Right cardiac atrium (tissue), 5 donors: ENCODE data around the gene ZNF407. TPM values are rescaled to one million over a fixed set of nuclear protein-coding genes. Genes with fewer than 3 reads are reported as not detected.

Experiments
- ATAC-seq, 2 donors: fragments of 200-7000 bp; cut with Tn5 transposase; one replicate each; pipeline versions ENCODE4 v1.8.0 to v1.9.1; 2020; ENCODE audit warnings: moderate library complexity in 2 of 2, mild to moderate bottlenecking in 1 of 2
- DNase-seq, 3 donors: peaks; one replicate each; pipeline ENCODE4 v3.0.0-alpha.2; 2020
- H3K27ac ChIP-seq: one replicate; pipeline ENCODE4 v1.5.1; 2013; ENCODE audit warnings: mild to moderate bottlenecking, low read length, control low read depth, moderate library complexity
- H3K27me3 ChIP-seq: one replicate; pipeline ENCODE4 v1.6.1; 2013; ENCODE audit not compliant: control insufficient read depth, insufficient read depth
- H3K4me1 ChIP-seq: one replicate; pipeline ENCODE4 v1.6.1; 2013; ENCODE audit warnings: low read length; ENCODE audit not compliant: control insufficient read depth, insufficient read depth
- H3K4me3 ChIP-seq: one replicate; pipeline ENCODE4 v1.5.1; 2013; ENCODE audit warnings: low read length, control low read depth
- H3K9me3 ChIP-seq: one replicate; pipeline ENCODE4 v1.6.1; 2013; ENCODE audit warnings: low read length; ENCODE audit not compliant: control insufficient read depth
- WGBS: extraction: QIAGEN DNeasy Blood & Tissue Kit; methylation state at CpG from one replicate; pipeline ENCODE4 v1.1.7; 2013; 5-methylcytosine and 5-hydroxymethylcytosine counted together
- intact Hi-C, 4 donors: fragments of 100-400 bp; cut with DNase I; formaldehyde crosslinking; loops; one replicate each; pipeline versions ENCODE4 v1.11.0 to v1.14.0; 2022 to 2023
- polyA plus RNA-seq: library from polyadenylated mRNA; stranded (reverse); fragments of 200-250 nt; gene quantifications from one replicate; pipeline ENCODE4 v1.2.3, GENCODE V29; 2013
- total RNA-seq, 4 donors: library from RNA; stranded (reverse); fragmentation: NEBNext Ultra II Directional; extraction: Animal tissue kit (Norgen Biotek cat#: 25700); gene quantifications; one replicate each; pipeline ENCODE4 v1.2.1, GENCODE V29; 2021
- donor health status: healthy with polysubstance abuse.
- donor health status: DM: no; HTN: yes; CAD: no.
- donor health status: DM: no; HTN: no; CAD: no.
- donor health status: DM: no; HTN: yes; CAD: no; lungs with severe emphysema.
- donor health status: DM: yes; HTN: yes; CAD: no.

The ZNF407 gene
- total and polyA plus RNA-seq, 5 donors: 3.8 to 14.7 (median 12.7) TPM

GRCh38 chr18:74587441-74587840, 10.2 kb upstream of the ZNF407 start:
- no peaks in the 10 kb centered on the region for H3K9me3 ChIP-seq
- intact Hi-C loops: no loop called here
- no peaks in the 10 kb centered on the region for H3K4me1 ChIP-seq
- H3K27ac ChIP-seq: no peak overlapping the region
- H3K4me3 ChIP-seq: no peak overlapping the region
- H3K27me3 ChIP-seq: no peaks in the 10 kb centered on the region
- ATAC-seq: peak in 1 of 2 donors; percentile 29
- WGBS: 70% methylated on average over 8 of the region's 8 CpGs
- no peak for DNase-seq

GRCh38 chr18:74589021-74589420, 8.6 kb upstream of the ZNF407 start:
- H3K9me3 ChIP-seq: no peaks in the 10 kb centered on the region
- H3K27ac ChIP-seq: no peak overlapping the region
- WGBS: 58% methylated on average over 6 of the region's 6 CpGs
- no peaks in the 10 kb centered on the region for H3K27me3 ChIP-seq
- H3K4me1 ChIP-seq: no peaks in the 10 kb centered on the region
- DNase-seq (no peak), ATAC-seq (peak in 1 of 2 donors; percentile 61)
- H3K4me3 ChIP-seq: no peak overlapping the region
- intact Hi-C loops: no loop called here

GRCh38 chr18:74589811-74590210, 7.9 kb upstream of the ZNF407 start:
- no peaks in the 10 kb centered on the region for H3K4me1 ChIP-seq
- DNase-seq: no peak
- no peak overlapping the region for H3K27ac ChIP-seq
- H3K4me3 ChIP-seq: no peak overlapping the region
- no peaks in the 10 kb centered on the region for H3K27me3 ChIP-seq
- 72% methylated on average over 3 of the region's 3 CpGs for WGBS
- no peak for ATAC-seq
- intact Hi-C loops: no loop called here
- no peaks in the 10 kb centered on the region for H3K9me3 ChIP-seq

- ATAC-seq: no peak
- Histone ChIP-seq H3K27ac (no peak overlapping the region), H3K4me1 (no peaks in the 10 kb centered on the region), H3K9me3 (no peaks in the 10 kb centered on the region), H3K27me3 (no peaks in the 10 kb centered on the region), H3K4me3 (no peak overlapping the region)
- intact Hi-C loops: no loop called here
- 81% methylated on average over 1 of the region's 1 CpG for WGBS
- DNase-seq: no peak
These were observed 7.0 kb upstream of the ZNF407 start for GRCh38 chr18:74590671-74591070.

GRCh38 chr18:74595431-74595830, 2.2 kb upstream of the ZNF407 start:
- Histone ChIP-seq H3K9me3 (no peaks in the 10 kb centered on the region), H3K27ac (no peak overlapping the region), H3K27me3 (no peaks in the 10 kb centered on the region), H3K4me1 (no peaks in the 10 kb centered on the region), H3K4me3 (no peak overlapping the region)
- intact Hi-C loops: no loop called here
- ATAC-seq (no peak), DNase-seq (no peak)

GRCh38 chr18:74597034-74597661, 522 bp upstream of the ZNF407 start:
- Histone ChIP-seq H3K9me3 (no peaks in the 10 kb centered on the region), H3K27ac (peak overlapping the region; percentile 100), H3K27me3 (no peaks in the 10 kb centered on the region), H3K4me1 (no peaks in the 10 kb centered on the region), H3K4me3 (peak overlapping the region; percentile 72)
- intact Hi-C loops: no loop called here
- WGBS: under 1% methylated on average over 41 of the region's 41 CpGs
- DNase-seq (peak; percentile 73 to 89 (median 87)), ATAC-seq (peak; percentile 74 to 77)

- Histone ChIP-seq H3K4me3 (peak overlapping the region; percentile 72), H3K27ac (peak overlapping the region; percentile 83), H3K4me1 (no peaks in the 10 kb centered on the region), H3K9me3 (no peaks in the 10 kb centered on the region), H3K27me3 (no peaks in the 10 kb centered on the region)
- intact Hi-C loops: no loop called here
- ATAC-seq (peak; percentile 56 to 63), DNase-seq (peak; percentile 59 to 84 (median 83))
- under 1% methylated on average over 44 of the region's 44 CpGs for WGBS
These were observed 806 bp downstream of the ZNF407 start for GRCh38 chr18:74598350-74599001.

- no peaks in the 10 kb centered on the region for H3K27me3 ChIP-seq
- no peak for ATAC-seq
- no peak for DNase-seq
- no peak overlapping the region for H3K27ac ChIP-seq
- H3K4me3 ChIP-seq: no peak overlapping the region
- H3K9me3 ChIP-seq: no peaks in the 10 kb centered on the region
- H3K4me1 ChIP-seq: peaks cover 3% of the 10 kb centered on the region
- intact Hi-C loops: no loop called here
These were observed 6.7 kb downstream of the ZNF407 start for GRCh38 chr18:74604361-74604760.

- H3K4me3 ChIP-seq: no peak overlapping the region
- ATAC-seq: peak; percentile 34 to 43
- H3K27ac ChIP-seq: no peak overlapping the region
- peaks cover 3% of the 10 kb centered on the region for H3K4me1 ChIP-seq
- intact Hi-C loops: no loop called here
- H3K9me3 ChIP-seq: no peaks in the 10 kb centered on the region
- H3K27me3 ChIP-seq: no peaks in the 10 kb centered on the region
- no peak for DNase-seq
- 53% methylated on average over 4 of the region's 4 CpGs for WGBS
These were observed 7.1 kb downstream of the ZNF407 start for GRCh38 chr18:74604774-74605173.

GRCh38 chr18:74608681-74609080, 11.0 kb downstream of the ZNF407 start:
- no peak overlapping the region for H3K4me3 ChIP-seq
- ATAC-seq: no peak
- H3K27ac ChIP-seq: no peak overlapping the region
- 85% methylated on average over 2 of the region's 2 CpGs for whole genome bisulfite sequencing
- intact Hi-C loops: no loop called here
- no peak for DNase-seq
- H3K4me1 ChIP-seq: peaks cover 3% of the 10 kb centered on the region
- H3K27me3 ChIP-seq: no peaks in the 10 kb centered on the region
- H3K9me3 ChIP-seq: no peaks in the 10 kb centered on the region

GRCh38 chr18:74609535-74609934, 11.9 kb downstream of the ZNF407 start:
- ATAC-seq (no peak), DNase-seq (no peak)
- Histone ChIP-seq H3K9me3 (no peaks in the 10 kb centered on the region), H3K4me3 (no peak overlapping the region), H3K27ac (no peak overlapping the region), H3K27me3 (no peaks in the 10 kb centered on the region), H3K4me1 (no peaks in the 10 kb centered on the region)
- WGBS: 79% methylated on average over 3 of the region's 3 CpGs
- intact Hi-C loops: no loop called here
